Measurements from ENCODE around the gene SEC61A1.

- TF ChIP-seq POLR2A (IDR thresholded peaks at IDR 0.05) (peak; percentile 3), CTCF (IDR thresholded peaks at IDR 0.05) (no peak), EP300 (IDR thresholded peaks at IDR 0.05) (no peak)
Measured at GRCh38 chr3:128052595-128053351, 536 bp downstream of the SEC61A1 start.

Data from ovary (tissue), 3 donors.